GM21526 (cell line): ENCODE results near the gene FAM219A.
"Not testable (repeated sequence)": the region's sequence is repeated elsewhere in the genome, so short reads cannot be mapped to it uniquely, and the experiment has no call there.

Experiments
- ATAC-seq: cut with Tn5 transposase; IDR thresholded peaks from one replicate; pipeline ENCODE4 v1.9.1; 2021; ENCODE audit warnings: moderate library complexity; ENCODE audit not compliant: unreplicated experiment, low FRiP score

Gene FAM219A

GRCh38 chr9:34446951-34447350 lies 11.4 kb downstream of the FAM219A start:
- no peak for ATAC-seq

GRCh38 chr9:34446468-34446891 lies 11.9 kb downstream of the FAM219A start:
- no peak for ATAC-seq

GRCh38 chr9:34443976-34444375 lies 14.4 kb downstream of the FAM219A start:
- no peak for ATAC-seq

GRCh38 chr9:34443533-34443932 lies 14.8 kb downstream of the FAM219A start:
- no peak for ATAC-seq

- no peak for ATAC-seq
These were observed 15.6 kb downstream of the FAM219A start for GRCh38 chr9:34442770-34443169.

GRCh38 chr9:34440017-34440416 lies 18.4 kb downstream of the FAM219A start:
- no peak for ATAC-seq

GRCh38 chr9:34438465-34438864 lies 19.9 kb downstream of the FAM219A start:
- not testable (repeated sequence) for ATAC-seq

GRCh38 chr9:34437926-34438307 lies 20.5 kb downstream of the FAM219A start:
- not testable (repeated sequence) for ATAC-seq

- ATAC-seq = no peak
These were observed 21.1 kb downstream of the FAM219A start for GRCh38 chr9:34437006-34437925.

GRCh38 chr9:34431667-34432066 lies 26.7 kb downstream of the FAM219A start:
- no peak for ATAC-seq

GRCh38 chr9:34430843-34431437 lies 27.4 kb downstream of the FAM219A start:
- ATAC-seq = no peak

GRCh38 chr9:34428325-34428958 lies 29.9 kb downstream of the FAM219A start:
- ATAC-seq = no peak

- ATAC-seq = no peak
These were observed 31.9 kb downstream of the FAM219A start for GRCh38 chr9:34426347-34427074.

GRCh38 chr9:34419716-34420504 lies 38.5 kb downstream of the FAM219A start:
- no peak for ATAC-seq

GRCh38 chr9:34417734-34418133 lies 40.6 kb downstream of the FAM219A start:
- no peak for ATAC-seq

- ATAC-seq = no peak
These were observed 45.0 kb downstream of the FAM219A start for GRCh38 chr9:34413231-34413852.

- no peak for ATAC-seq
These were observed 46.0 kb downstream of the FAM219A start for GRCh38 chr9:34412336-34412735.

GRCh38 chr9:34409154-34409553 lies 49.2 kb downstream of the FAM219A start:
- no peak for ATAC-seq

- no peak for ATAC-seq
These were observed 50.2 kb downstream of the FAM219A start for GRCh38 chr9:34408173-34408572.

GRCh38 chr9:34406219-34406618 lies 52.2 kb downstream of the FAM219A start:
- no peak for ATAC-seq
